Neutrophil (primary cell): ENCODE measurements around the gene DSCAM.

Experiments
- H3K27ac ChIP-seq: fragments of 200-600 bp; sonication (generic); 2 replicates; pipeline ENCODE4 v1.5.1; 2016; ENCODE audit warnings: mild to moderate bottlenecking, moderate library complexity
- H3K27me3 ChIP-seq: fragments of 200-600 bp; sonication (generic); 2 replicates; pipeline ENCODE4 v1.6.0; 2016; ENCODE audit warnings: mild to moderate bottlenecking
- H3K36me3 ChIP-seq: fragments of 200-600 bp; sonication (generic); 2 replicates; pipeline ENCODE4 v1.5.1; 2017
- H3K4me1 ChIP-seq, 2 experiments: fragments of 200-600 bp in 1 of 2; sonication (generic) in 1 of 2; 1 replicate in 1 of 2; 2 replicates in 1 of 2; pipeline versions ENCODE4 v1.5.1 to v1.6.1; 2013 to 2016; ENCODE audit warnings: low read depth in 1 of 2, low read length in 1 of 2, mild to moderate bottlenecking in 1 of 2, moderate library complexity in 1 of 2; ENCODE audit not compliant: control insufficient read depth in 1 of 2, insufficient read depth in 1 of 2
- H3K4me3 ChIP-seq, 2 experiments: fragments of 200-600 bp in 1 of 2; sonication (generic) in 1 of 2; 1 replicate in 1 of 2; 2 replicates in 1 of 2; pipeline ENCODE4 v1.5.1; 2013 to 2016; ENCODE audit warnings: low read depth in 1 of 2, low read length in 1 of 2, mild to moderate bottlenecking in 1 of 2, moderate library complexity in 1 of 2
- H3K9me3 ChIP-seq: fragments of 200-600 bp; sonication (generic); 2 replicates; pipeline ENCODE4 v1.5.1; 2016
- CTCF ChIP-seq: fragments of 200-600 bp; sonication (generic); IDR thresholded peaks from 2 replicates; pipeline ENCODE4 v1.5.1; 2016; ENCODE audit warnings: antibody characterized with exemption

Gene DSCAM

GRCh38 chr21:40623528-40623927 is 223.4 kb downstream of the DSCAM start:
- no peak overlapping the region for H3K4me3 ChIP-seq
- H3K27me3 ChIP-seq, result no peaks in the 10 kb centered on the region
- no peaks in the 10 kb centered on the region for H3K4me1 ChIP-seq
- TF ChIP-seq CTCF, result no peak
- H3K9me3 ChIP-seq, result no peaks in the 10 kb centered on the region
- no peaks in the 10 kb centered on the region for H3K36me3 ChIP-seq
- H3K27ac ChIP-seq, result no peak overlapping the region

DNA sequence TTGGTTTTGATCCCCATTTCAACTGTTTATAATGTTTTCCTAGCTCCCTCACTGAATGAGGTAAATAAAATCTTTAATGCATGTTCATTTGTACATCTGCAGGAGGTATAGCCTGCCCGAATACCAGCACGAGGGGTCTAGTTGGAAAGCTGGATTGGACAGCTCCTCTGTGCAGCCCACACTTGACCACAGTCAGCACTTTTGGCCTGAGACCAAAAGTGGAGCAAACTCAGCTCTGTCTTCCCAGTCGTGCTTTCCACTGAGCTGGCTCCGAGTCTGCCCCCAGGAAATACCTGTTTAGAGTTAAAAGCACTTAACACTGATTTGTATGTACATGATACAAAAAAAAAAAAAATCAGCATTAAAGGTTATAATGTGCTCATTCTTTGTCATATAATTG is 224.4 kb downstream of the DSCAM start:
- TF ChIP-seq CTCF, result no peak
- H3K4me3 ChIP-seq, result no peak overlapping the region
- H3K9me3 ChIP-seq, result no peaks in the 10 kb centered on the region
- no peaks in the 10 kb centered on the region for H3K36me3 ChIP-seq
- no peak overlapping the region for H3K27ac ChIP-seq
- H3K27me3 ChIP-seq, result no peaks in the 10 kb centered on the region
- H3K4me1 ChIP-seq, result no peaks in the 10 kb centered on the region

DNA sequence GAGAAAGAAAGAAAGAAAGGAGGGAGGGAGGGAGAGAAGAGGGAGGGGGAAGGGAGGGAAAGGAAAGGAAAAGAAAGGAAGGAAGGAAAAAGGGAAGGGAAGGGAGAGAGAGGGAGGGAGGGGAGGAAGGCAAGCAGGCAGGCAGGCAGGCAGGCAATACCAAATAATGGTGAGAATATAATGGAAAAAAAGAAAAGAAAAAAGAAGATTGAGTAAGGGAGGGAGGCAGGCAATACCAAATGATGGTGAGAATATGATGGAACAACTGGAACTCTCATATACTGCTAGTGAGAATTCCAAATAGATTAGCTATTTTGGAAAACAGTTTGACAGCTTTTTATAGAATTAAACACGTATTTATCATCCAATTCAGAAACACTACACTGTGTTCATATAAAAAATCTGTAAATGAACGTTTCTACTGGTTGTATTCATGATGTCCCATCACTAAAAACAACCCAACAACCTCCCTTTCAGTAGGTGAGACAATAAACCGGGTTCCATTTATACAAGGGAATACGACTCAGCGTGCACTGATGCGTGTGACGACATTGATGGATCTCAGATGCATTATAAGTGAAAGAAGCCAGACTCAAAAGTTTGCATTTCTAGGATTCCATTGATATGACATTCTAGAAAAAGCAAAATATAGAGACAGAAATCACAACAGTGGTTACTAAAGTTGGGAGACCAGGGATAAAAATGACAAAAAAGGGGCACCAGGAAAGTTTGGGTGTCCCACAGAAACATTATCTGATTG is 226.4 kb downstream of the DSCAM start:
- Histone ChIP-seq H3K4me1 (no peaks in the 10 kb centered on the region), H3K27me3 (no peaks in the 10 kb centered on the region), H3K27ac (no peak overlapping the region), H3K4me3 (no peak overlapping the region), H3K36me3 (no peaks in the 10 kb centered on the region), H3K9me3 (no peaks in the 10 kb centered on the region)
- TF ChIP-seq CTCF, result no peak

DNA sequence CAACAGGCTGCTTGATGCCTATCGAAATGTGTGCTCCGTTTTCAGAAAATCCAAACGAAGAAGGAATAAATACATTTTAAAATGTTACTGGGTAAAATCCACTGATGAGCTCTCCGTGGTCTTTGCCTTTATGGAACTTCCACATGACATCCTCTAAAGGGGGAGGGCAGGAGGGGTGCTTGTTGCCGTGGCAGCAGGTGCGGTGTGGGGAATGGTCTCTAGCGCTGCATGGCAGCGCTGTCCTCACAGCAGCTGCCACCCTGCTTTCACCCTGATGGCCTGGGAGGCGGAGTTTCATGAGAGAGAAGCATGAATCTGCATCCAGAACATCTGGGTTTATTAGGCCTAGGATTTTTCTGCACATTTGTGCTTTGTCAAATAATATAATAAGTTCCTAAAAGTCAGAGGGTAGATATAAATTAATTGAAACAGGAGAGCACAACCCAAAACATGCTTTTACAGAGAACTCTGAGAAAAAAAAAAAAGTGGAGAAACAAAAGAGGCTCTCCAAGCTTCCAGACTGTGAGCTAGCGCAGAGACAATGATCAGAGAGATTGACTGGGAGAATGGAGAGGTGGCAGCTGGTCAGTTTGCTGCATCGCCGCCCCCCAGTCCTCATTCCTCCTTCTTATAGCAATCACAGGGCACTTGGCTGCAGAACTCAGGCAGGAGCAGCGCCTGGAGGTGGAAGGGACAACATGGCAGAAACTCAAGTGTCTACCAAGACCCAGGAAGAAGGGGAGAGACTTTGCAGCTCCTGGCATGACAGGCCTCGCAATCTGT is 228.6 kb downstream of the DSCAM start:
- H3K27ac ChIP-seq, result no peak overlapping the region
- no peak for TF ChIP-seq CTCF
- H3K4me1 ChIP-seq, result no peaks in the 10 kb centered on the region
- H3K36me3 ChIP-seq, result no peaks in the 10 kb centered on the region
- no peaks in the 10 kb centered on the region for H3K9me3 ChIP-seq
- H3K27me3 ChIP-seq, result no peaks in the 10 kb centered on the region
- no peak overlapping the region for H3K4me3 ChIP-seq

- Histone ChIP-seq H3K27me3 (no peaks in the 10 kb centered on the region), H3K36me3 (no peaks in the 10 kb centered on the region), H3K9me3 (no peaks in the 10 kb centered on the region), H3K4me3 (no peak overlapping the region), H3K4me1 (no peaks in the 10 kb centered on the region), H3K27ac (no peak overlapping the region)
- no peak for TF ChIP-seq CTCF
These were observed 230.6 kb downstream of the DSCAM start for GRCh38 chr21:40616377-40616704.
